ENCODE data around the gene PRR35. TPM values are rescaled to one million over a fixed set of nuclear protein-coding genes. Genes with fewer than 3 reads are reported as not detected.

The PRR35 gene
- total RNA-seq, 2 experiments from 2014 or later, result not detected

- DNase-seq, result no peak
- Mint-ChIP-seq H3K9me3 (no peaks in the 10 kb centered on the region), H3K36me3 (peaks cover 11% of the 10 kb centered on the region), H3K4me1 (peaks cover 15% of the 10 kb centered on the region), H3K4me3 (peak overlapping the region; percentile 48), H3K27ac (no peak overlapping the region), H3K27me3 (peaks cover 7% of the 10 kb centered on the region)
These were observed 26.0 kb downstream of the PRR35 start for GRCh38 chr16:586047-586644.

- H3K4me3 Mint-ChIP-seq, result peak overlapping the region; percentile 93
- H3K9me3 Mint-ChIP-seq, result no peaks in the 10 kb centered on the region
- H3K36me3 Mint-ChIP-seq, result peaks cover 11% of the 10 kb centered on the region
- H3K27me3 Mint-ChIP-seq, result peaks cover 7% of the 10 kb centered on the region
- peak overlapping the region; percentile 97 for H3K27ac Mint-ChIP-seq
- peaks cover 16% of the 10 kb centered on the region for H3K4me1 Mint-ChIP-seq
- DNase-seq, result no peak
These were observed 26.7 kb downstream of the PRR35 start for GRCh38 chr16:586645-587590.

GRCh38 chr16:588639-588888, 28.4 kb downstream of the PRR35 start:
- DNase-seq, result peak; percentile 73
- H3K27me3 Mint-ChIP-seq, result peaks cover 7% of the 10 kb centered on the region
- peak overlapping the region; percentile 93 for H3K4me3 Mint-ChIP-seq
- H3K9me3 Mint-ChIP-seq, result no peaks in the 10 kb centered on the region
- peak overlapping the region; percentile 97 for H3K27ac Mint-ChIP-seq
- peaks cover 23% of the 10 kb centered on the region for H3K4me1 Mint-ChIP-seq
- peaks cover 11% of the 10 kb centered on the region for H3K36me3 Mint-ChIP-seq

GRCh38 chr16:588889-589657, 28.9 kb downstream of the PRR35 start:
- H3K9me3 Mint-ChIP-seq, result no peaks in the 10 kb centered on the region
- H3K27me3 Mint-ChIP-seq, result peaks cover 7% of the 10 kb centered on the region
- H3K4me1 Mint-ChIP-seq, result peaks cover 25% of the 10 kb centered on the region
- H3K27ac Mint-ChIP-seq, result peak overlapping the region; percentile 97
- H3K4me3 Mint-ChIP-seq, result peak overlapping the region; percentile 98
- peak; percentile 97 for DNase-seq
- H3K36me3 Mint-ChIP-seq, result peaks cover 11% of the 10 kb centered on the region

- Mint-ChIP-seq H3K27me3 (peaks cover 7% of the 10 kb centered on the region), H3K4me1 (peaks cover 25% of the 10 kb centered on the region), H3K9me3 (no peaks in the 10 kb centered on the region), H3K36me3 (peaks cover 11% of the 10 kb centered on the region), H3K4me3 (peak within 1 kb of the TSS; percentile 98), H3K27ac (peak within 1 kb of the TSS; percentile 96)
- DNase-seq, result peak; percentile 99
These were observed 29.5 kb downstream of the PRR35 start, which contains the start of gene RAB40C for GRCh38 chr16:589658-590187. Gene RAB40C, plus strand, starts transcription at chr16:590066. Its CDS starts 226 bp downstream, at chr16:590292.

GRCh38 chr16:590188-590814, 30.1 kb downstream of the PRR35 start:
- Mint-ChIP-seq H3K9me3 (no peaks in the 10 kb centered on the region), H3K4me1 (peaks cover 26% of the 10 kb centered on the region)

GRCh38 chr16:590815-591200, 30.6 kb downstream of the PRR35 start:
- Mint-ChIP-seq H3K36me3 (peaks cover 11% of the 10 kb centered on the region), H3K27me3 (peaks cover 4% of the 10 kb centered on the region), H3K27ac (peak overlapping the region; percentile 13), H3K9me3 (no peaks in the 10 kb centered on the region), H3K4me3 (peak overlapping the region; percentile 78), H3K4me1 (peaks cover 25% of the 10 kb centered on the region)
- no peak for DNase-seq

More at GRCh38 chr16:590188-590814, 30.1 kb downstream of the PRR35 start:
- Mint-ChIP-seq H3K4me3 (peak overlapping the region; percentile 78), H3K27me3 (peaks cover 7% of the 10 kb centered on the region), H3K36me3 (peaks cover 11% of the 10 kb centered on the region), H3K27ac (peak overlapping the region; percentile 13)
- DNase-seq, result no peak

GRCh38 chr16:591231-591630, 31.0 kb downstream of the PRR35 start:
- Mint-ChIP-seq H3K27me3 (no peaks in the 10 kb centered on the region), H3K4me3 (peak overlapping the region; percentile 78), H3K27ac (no peak overlapping the region), H3K4me1 (peaks cover 28% of the 10 kb centered on the region), H3K9me3 (no peaks in the 10 kb centered on the region), H3K36me3 (peaks cover 11% of the 10 kb centered on the region)
- DNase-seq, result no peak

- Mint-ChIP-seq H3K9me3 (no peaks in the 10 kb centered on the region), H3K27ac (no peak overlapping the region), H3K36me3 (peaks cover 14% of the 10 kb centered on the region), H3K27me3 (no peaks in the 10 kb centered on the region), H3K4me1 (peaks cover 28% of the 10 kb centered on the region), H3K4me3 (no peak overlapping the region)
- DNase-seq, result no peak
These were observed 31.8 kb downstream of the PRR35 start for GRCh38 chr16:591892-592517.

GRCh38 chr16:592518-593306, 32.5 kb downstream of the PRR35 start:
- no peak for DNase-seq
- peaks cover 12% of the 10 kb centered on the region for H3K36me3 Mint-ChIP-seq
- no peak overlapping the region for H3K4me3 Mint-ChIP-seq
- no peaks in the 10 kb centered on the region for H3K9me3 Mint-ChIP-seq
- peaks cover 23% of the 10 kb centered on the region for H3K4me1 Mint-ChIP-seq
- H3K27me3 Mint-ChIP-seq, result no peaks in the 10 kb centered on the region
- no peak overlapping the region for H3K27ac Mint-ChIP-seq

GRCh38 chr16:593406-593805, 33.2 kb downstream of the PRR35 start:
- no peak overlapping the region for H3K27ac Mint-ChIP-seq
- no peaks in the 10 kb centered on the region for H3K9me3 Mint-ChIP-seq
- H3K27me3 Mint-ChIP-seq, result no peaks in the 10 kb centered on the region
- H3K4me3 Mint-ChIP-seq, result no peak overlapping the region
- H3K36me3 Mint-ChIP-seq, result peaks cover 6% of the 10 kb centered on the region
- no peak for DNase-seq
- H3K4me1 Mint-ChIP-seq, result peaks cover 23% of the 10 kb centered on the region

- Mint-ChIP-seq H3K36me3 (peaks cover 8% of the 10 kb centered on the region), H3K4me1 (peaks cover 23% of the 10 kb centered on the region), H3K4me3 (no peak overlapping the region), H3K27ac (no peak overlapping the region), H3K9me3 (no peaks in the 10 kb centered on the region), H3K27me3 (no peaks in the 10 kb centered on the region)
- no peak for DNase-seq
These were observed 33.6 kb downstream of the PRR35 start for GRCh38 chr16:593807-594206.

GRCh38 chr16:595094-595528, 34.9 kb downstream of the PRR35 start:
- peaks cover 15% of the 10 kb centered on the region for H3K36me3 Mint-ChIP-seq
- no peaks in the 10 kb centered on the region for H3K9me3 Mint-ChIP-seq
- no peaks in the 10 kb centered on the region for H3K27me3 Mint-ChIP-seq
- H3K4me1 Mint-ChIP-seq, result peaks cover 23% of the 10 kb centered on the region
- DNase-seq, result no peak
- H3K4me3 Mint-ChIP-seq, result no peak overlapping the region
- no peak overlapping the region for H3K27ac Mint-ChIP-seq
